Tibial artery (tissue), 4 donors: ENCODE measurements around the gene SOCS7.

Experiments
- DNase-seq, 2 donors: peaks; one replicate each; pipeline ENCODE4 v3.0.0-alpha.2; 2019
- H3K27ac ChIP-seq, 2 donors: fragments of 200-600 bp; sonication (generic) in 1 of 2; 1 replicate in 1 of 2; 2 replicates in 1 of 2; pipeline ENCODE4 v1.5.1; 2018 to 2019; ENCODE audit warnings: mild to moderate bottlenecking in 1 of 2
- H3K27me3 ChIP-seq, 2 donors: fragments of 200-600 bp; sonication (generic) in 1 of 2; one replicate each; pipeline versions ENCODE4 v1.5.1 to v1.6.0; 2016 to 2019
- H3K36me3 ChIP-seq, 3 donors: fragments of 200-600 bp; sonication (generic) in 2 of 3; one replicate each; pipeline ENCODE4 v1.5.1; 2016 to 2019; ENCODE audit warnings: mild to moderate bottlenecking in 2 of 3
- H3K4me1 ChIP-seq, 4 donors: fragments of 200-600 bp; sonication (generic) in 2 of 4; 1 replicate in 3 of 4; 2 replicates in 1 of 4; pipeline ENCODE4 v1.5.1; 2016 to 2019
- H3K4me3 ChIP-seq, 2 donors: fragments of 200-600 bp; sonication (generic) in 1 of 2; 1 replicate in 1 of 2; 2 replicates in 1 of 2; pipeline ENCODE4 v1.5.1; 2018 to 2019; ENCODE audit warnings: mild to moderate bottlenecking in 2 of 2
- H3K9me3 ChIP-seq, 3 donors: fragments of 200-600 bp; sonication (generic) in 1 of 3; one replicate each; pipeline ENCODE4 v1.5.1; 2016 to 2019
- intact Hi-C: fragments of 100-400 bp; cut with DNase I; formaldehyde crosslinking; loops from one replicate; pipeline ENCODE4 v1.15.0; 2023; ENCODE audit warnings: low total_unique reads
- TF ChIP-seq, protein P1 (sequence below), 2 experiments: fragments of 200-600 bp in 1 of 2; fragments of 450-650 bp in 1 of 2; IDR thresholded peaks; one replicate each; pipeline ENCODE4 v1.5.1; 2017 to 2019; ENCODE audit warnings: antibody characterized with exemption in 2 of 2, mild to moderate bottlenecking in 1 of 2, moderate library complexity in 1 of 2

SOCS7 gene

DNA sequence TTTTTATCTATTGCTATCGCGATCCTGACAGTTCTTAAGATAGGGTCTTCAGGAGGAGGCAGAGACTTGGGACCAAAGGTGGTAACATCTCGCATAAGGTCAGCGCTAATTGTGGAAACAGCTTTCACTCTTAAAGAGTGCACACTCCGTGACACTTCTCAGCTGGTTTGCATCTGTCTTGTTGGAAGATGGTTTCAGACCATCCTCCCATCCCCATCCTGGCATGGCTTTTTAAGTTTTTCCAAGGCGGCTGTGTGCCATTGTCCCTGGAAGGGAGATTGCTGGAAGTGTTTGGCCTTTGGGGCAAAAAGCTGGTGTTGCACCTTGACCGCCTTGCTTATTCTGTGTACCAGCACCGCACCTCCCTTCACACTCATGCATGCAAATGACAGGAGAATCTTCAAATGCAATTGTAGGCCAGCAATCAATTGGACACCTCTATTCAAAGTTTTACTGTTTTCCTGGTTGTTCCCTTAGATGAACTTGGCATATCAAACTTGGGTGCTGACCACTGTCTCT is 1.5 kb downstream of the SOCS7 start:
- no peaks in the 10 kb centered on the region for H3K9me3 ChIP-seq
- no peak for DNase-seq
- no peaks in the 10 kb centered on the region for H3K27me3 ChIP-seq
- peaks cover 0 to 56% (median 41%) of the 10 kb centered on the region in 4 donors for H3K4me1 ChIP-seq
- intact Hi-C loops = loop anchor here (10.0 kb wide), 2 partner anchors 132 to 382 kb away; partner anchors contain the start of gene CISD3
- TF ChIP-seq, protein P1, sequence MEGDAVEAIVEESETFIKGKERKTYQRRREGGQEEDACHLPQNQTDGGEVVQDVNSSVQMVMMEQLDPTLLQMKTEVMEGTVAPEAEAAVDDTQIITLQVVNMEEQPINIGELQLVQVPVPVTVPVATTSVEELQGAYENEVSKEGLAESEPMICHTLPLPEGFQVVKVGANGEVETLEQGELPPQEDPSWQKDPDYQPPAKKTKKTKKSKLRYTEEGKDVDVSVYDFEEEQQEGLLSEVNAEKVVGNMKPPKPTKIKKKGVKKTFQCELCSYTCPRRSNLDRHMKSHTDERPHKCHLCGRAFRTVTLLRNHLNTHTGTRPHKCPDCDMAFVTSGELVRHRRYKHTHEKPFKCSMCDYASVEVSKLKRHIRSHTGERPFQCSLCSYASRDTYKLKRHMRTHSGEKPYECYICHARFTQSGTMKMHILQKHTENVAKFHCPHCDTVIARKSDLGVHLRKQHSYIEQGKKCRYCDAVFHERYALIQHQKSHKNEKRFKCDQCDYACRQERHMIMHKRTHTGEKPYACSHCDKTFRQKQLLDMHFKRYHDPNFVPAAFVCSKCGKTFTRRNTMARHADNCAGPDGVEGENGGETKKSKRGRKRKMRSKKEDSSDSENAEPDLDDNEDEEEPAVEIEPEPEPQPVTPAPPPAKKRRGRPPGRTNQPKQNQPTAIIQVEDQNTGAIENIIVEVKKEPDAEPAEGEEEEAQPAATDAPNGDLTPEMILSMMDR (IDR thresholded peaks at IDR 0.05) = no peak
- H3K36me3 ChIP-seq = no peaks in the 10 kb centered on the region
- H3K4me3 ChIP-seq = peak overlapping the region; percentile 71 to 92
- H3K27ac ChIP-seq = peak overlapping the region; percentile 84 to 90

DNA sequence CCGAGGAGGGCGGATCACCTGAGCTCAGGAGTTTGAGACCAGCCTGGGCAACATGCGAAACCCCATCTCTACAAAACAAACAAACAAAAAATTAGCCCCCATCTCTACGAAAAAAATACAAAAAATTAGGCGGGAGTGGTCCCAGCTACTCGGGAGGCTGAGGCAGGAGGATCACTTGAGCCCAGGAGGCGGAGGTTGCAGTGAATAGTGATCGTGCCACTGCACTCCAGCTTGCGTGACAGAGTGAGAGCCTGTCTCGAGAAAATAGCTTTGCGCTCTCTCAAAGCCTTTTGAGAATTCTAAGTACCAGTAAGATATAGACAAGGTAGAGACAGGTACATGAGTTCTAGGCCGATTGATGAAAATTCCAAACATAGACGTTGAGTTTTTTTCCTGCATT is 2.0 kb downstream of the SOCS7 start:
- Histone ChIP-seq H3K27ac (peak overlapping the region; percentile 84 to 90), H3K27me3 (no peaks in the 10 kb centered on the region), H3K36me3 (no peaks in the 10 kb centered on the region), H3K4me3 (peak overlapping the region; percentile 71 to 92), H3K9me3 (no peaks in the 10 kb centered on the region), H3K4me1 (peaks cover 0 to 61% (median 44%) of the 10 kb centered on the region in 4 donors)
- TF ChIP-seq, protein P1 (IDR thresholded peaks at IDR 0.05) = no peak
- no peak for DNase-seq
- intact Hi-C loops = loop anchor here (10.0 kb wide), 2 partner anchors 131 to 381 kb away; partner anchors contain the start of gene CISD3

DNA sequence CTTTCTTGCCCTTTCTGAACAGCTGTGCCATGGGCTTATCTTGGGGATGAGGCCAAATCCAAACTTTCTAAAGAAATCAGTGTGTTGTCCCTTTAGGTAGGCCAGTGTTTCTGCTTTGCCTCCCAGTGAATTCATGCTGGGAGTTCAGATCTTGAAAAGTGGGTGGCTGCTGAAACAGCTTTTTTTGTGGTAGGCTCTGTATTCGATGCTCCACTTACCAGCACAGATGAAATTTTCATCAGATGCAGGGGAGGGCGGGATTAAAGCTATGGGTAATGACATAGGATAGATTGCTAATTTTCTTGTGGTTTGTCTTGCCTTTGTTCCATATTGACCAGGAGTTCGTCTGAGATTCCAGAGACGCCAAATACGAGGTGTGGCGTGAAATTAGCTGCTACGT is 2.8 kb downstream of the SOCS7 start:
- Histone ChIP-seq H3K27me3 (no peaks in the 10 kb centered on the region), H3K9me3 (no peaks in the 10 kb centered on the region), H3K27ac (peak overlapping the region; percentile 52 to 90), H3K36me3 (no peaks in the 10 kb centered on the region), H3K4me3 (peak overlapping the region; percentile 71 to 92), H3K4me1 (peaks cover 0 to 69% (median 50%) of the 10 kb centered on the region in 4 donors)
- TF ChIP-seq, protein P1 (IDR thresholded peaks at IDR 0.05) = no peak
- intact Hi-C loops = loop anchor here (10.0 kb wide), 2 partner anchors 130 to 380 kb away; partner anchors contain the start of gene CISD3
- no peak for DNase-seq

DNA sequence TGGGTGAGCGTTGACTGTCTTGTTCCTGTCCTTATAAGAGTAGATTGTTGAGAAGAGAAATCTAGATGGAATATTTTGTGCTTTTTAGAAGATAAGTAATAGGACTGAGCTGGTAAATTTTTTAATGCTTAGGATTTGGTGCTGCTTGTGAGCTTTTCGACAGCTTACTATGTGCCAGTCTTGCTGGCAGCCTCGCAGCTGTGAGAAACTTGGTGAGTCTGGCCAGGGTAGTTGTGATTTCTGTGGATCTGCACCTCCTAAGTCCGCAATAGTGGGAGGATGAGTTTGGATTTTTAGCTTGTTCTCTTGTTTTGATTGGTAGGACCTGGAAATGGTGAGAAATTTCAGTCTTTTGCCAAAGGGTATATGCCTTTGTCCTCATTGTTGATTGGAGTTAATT is 3.6 kb downstream of the SOCS7 start:
- intact Hi-C loops = loop anchor here (10.0 kb wide), 2 partner anchors 130 to 380 kb away; partner anchors contain the start of gene CISD3
- no peak for DNase-seq
- no peaks in the 10 kb centered on the region for H3K9me3 ChIP-seq
- no peaks in the 10 kb centered on the region for H3K27me3 ChIP-seq
- H3K4me3 ChIP-seq = peak overlapping the region in 1 of 2 donors; percentile 8
- peaks cover 0 to 72% (median 51%) of the 10 kb centered on the region in 4 donors for H3K4me1 ChIP-seq
- no peaks in the 10 kb centered on the region for H3K36me3 ChIP-seq
- TF ChIP-seq, protein P1 (IDR thresholded peaks at IDR 0.05) = no peak
- H3K27ac ChIP-seq = peak overlapping the region; percentile 52 to 90

DNA sequence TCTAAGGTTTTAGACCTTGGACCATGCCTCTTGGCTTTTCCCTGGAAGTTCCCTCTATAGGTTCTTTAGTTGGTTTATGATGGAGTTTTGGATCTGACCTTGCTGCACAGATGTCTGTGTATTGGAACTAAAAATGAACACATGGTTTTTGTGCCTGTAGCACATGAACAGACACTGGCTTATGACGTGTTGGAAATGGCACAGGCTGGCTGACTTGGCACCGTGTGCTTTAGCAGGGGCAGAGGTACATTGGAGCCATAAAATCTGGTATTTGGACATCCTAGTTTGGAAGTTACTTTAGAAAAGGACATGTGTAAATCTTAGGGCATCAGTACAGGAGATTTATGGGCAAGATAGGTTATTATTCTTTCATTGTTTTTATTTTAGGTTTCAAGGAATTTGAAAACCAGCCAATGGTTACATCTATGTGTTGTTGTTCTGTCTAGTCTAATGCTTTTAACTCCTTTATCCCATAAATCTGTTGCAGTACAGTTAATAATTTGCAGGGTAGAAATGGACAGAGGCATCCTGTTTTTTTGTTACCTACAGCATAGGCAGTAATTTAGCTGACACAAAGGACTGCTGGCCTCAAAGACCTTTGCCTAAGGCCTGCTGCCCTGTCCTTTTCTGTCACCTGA is 6.0 kb downstream of the SOCS7 start:
- DNase-seq = no peak
- Histone ChIP-seq H3K4me3 (no peak overlapping the region), H3K27ac (peak overlapping the region; percentile 52 to 90), H3K27me3 (no peaks in the 10 kb centered on the region), H3K4me1 (peaks cover 0 to 81% (median 55%) of the 10 kb centered on the region in 4 donors), H3K9me3 (no peaks in the 10 kb centered on the region), H3K36me3 (peaks cover 0 to 12% (median 0%) of the 10 kb centered on the region in 3 donors)
- TF ChIP-seq, protein P1 (IDR thresholded peaks at IDR 0.05) = no peak
- intact Hi-C loops = loop anchor here (10.0 kb wide), 2 partner anchors 127 to 377 kb away; partner anchors contain the start of gene CISD3
